ENCODE measurements around the gene CCL19.
"Not testable (repeated sequence)": the region's sequence is repeated elsewhere in the genome, so short reads cannot be mapped to it uniquely, and the experiment has no call there.

Gene CCL19

GRCh38 chr9:34690983-34691935 is at the start of gene CCL19:
CCL19 (minus strand) TSS chr9:34691276; CDS start chr9:34691139, 137 bp downstream.
- DNase-seq (ENCODE audit: low read depth in 4 of 4, low spot score in 1 of 4) = no peak

GRCh38 chr9:34740176-34740575 is 49.1 kb upstream of the CCL19 start:
- not testable (repeated sequence) for DNase-seq (ENCODE audit: low read depth in 4 of 4, low spot score in 1 of 4)

DNA sequence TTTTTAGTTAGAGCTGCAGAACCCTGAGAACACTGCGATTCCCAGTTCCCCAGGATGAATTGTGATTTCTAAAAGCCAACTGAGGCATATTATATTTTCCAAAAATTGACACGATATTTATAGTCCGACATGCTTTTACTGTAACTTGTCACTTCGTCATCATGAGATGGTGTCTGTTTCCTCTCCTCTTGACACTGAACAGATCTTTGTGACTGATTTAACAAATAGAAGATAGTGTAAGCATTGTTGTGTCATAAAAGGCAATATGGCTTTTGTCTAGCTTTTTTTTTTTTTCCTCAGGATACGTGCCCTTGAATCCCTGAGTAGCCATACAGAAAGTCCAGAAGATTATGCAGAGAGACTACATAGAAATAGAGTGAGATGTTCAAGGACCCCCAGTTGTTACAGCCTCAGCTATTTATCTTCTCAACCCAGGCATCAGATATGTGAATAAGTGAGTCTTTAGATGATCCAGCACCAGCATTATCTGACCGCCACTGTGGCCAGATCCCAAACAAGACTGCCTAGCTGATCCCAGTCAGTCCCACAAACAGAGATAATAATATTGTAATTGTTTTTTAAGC is 46.7 kb upstream of the CCL19 start:
- DNase-seq (ENCODE audit: low read depth in 4 of 4, low spot score in 1 of 4) = no peak

DNA sequence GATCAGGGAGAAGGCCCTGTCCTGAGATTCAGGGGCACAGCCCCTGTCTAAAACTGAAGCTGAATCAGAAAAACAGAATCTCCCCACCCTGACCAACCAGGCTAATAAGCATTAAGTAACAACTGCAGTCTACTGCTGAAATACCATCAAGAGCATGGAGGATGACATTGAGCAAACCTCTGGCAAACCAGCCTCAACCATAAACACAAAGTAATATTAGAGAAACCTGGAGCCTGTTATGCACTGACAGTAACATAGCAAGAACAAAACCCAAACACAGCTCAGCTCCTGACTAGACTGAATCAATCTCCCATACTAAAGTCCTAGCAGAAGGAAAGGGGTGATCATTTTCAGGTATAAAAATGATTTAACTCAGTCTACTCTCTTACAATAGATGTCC is 43.6 kb upstream of the CCL19 start:
- no peak for DNase-seq (ENCODE audit: low read depth in 4 of 4, low spot score in 1 of 4)

DNA sequence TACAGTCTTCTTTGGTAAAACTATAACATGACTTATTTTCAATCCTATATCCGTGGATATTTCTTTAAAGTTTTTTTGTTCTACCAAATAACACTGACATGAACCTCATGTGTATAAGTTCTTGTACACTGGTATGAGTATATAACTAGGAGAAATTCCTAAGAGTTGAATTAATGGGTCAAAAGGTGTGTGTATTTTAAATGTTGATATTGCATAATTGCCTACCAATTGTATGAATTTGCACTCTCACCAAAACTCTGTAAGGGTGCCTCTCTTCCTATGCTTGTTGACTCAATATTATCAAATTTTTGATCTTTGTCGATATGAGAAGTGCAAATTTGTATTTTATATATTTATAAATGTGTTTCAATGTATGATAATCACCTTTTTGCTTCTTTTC is 41.8 kb upstream of the CCL19 start:
- DNase-seq (ENCODE audit: low read depth in 4 of 4, low spot score in 1 of 4) = no peak

DNA sequence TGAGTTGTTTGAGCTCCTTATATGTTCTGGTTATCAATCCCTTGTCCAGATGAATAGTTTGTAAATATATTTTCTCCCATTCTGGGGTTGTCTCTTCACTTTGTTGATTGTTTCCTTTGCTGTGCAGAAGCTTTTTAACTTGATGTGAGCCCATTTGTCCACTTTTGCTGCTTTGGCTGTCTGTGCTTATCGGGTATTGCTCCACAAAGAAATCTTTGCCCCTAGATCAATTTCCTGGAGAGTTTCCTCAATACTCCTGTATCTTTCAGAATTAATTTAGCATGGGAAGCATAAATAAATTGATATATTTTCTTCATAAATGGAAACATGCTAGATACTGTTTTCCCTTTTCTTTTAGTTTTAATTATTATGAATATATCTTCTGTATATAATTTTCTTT is 41.4 kb upstream of the CCL19 start:
- no peak for DNase-seq (ENCODE audit: low read depth in 4 of 4, low spot score in 1 of 4)

DNA sequence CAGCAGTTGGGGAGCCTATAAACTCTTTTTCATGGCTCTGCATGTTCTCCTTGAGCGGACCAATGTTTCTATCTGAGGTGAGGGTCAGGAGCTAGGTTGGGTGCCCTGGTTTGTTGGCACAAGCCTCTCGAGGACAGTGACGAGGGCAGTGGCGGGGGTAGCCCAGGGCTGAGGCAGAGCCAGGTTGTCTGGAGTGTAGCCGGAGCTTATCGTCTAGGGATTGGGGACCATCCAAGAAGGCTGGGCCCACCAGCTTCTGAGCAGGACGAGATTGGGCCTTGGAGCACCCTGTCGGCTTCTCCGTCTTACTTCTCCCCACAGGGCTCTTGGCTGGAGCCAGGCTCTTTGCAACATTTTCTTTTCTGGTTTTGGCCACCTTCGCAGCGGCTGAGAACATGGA is 32.1 kb upstream of the CCL19 start:
- no peak for DNase-seq (ENCODE audit: low read depth in 4 of 4, low spot score in 1 of 4)

GRCh38 chr9:34719769-34720025 is 28.6 kb upstream of the CCL19 start:
- not testable (repeated sequence) for DNase-seq (ENCODE audit: low read depth in 4 of 4, low spot score in 1 of 4)

DNA sequence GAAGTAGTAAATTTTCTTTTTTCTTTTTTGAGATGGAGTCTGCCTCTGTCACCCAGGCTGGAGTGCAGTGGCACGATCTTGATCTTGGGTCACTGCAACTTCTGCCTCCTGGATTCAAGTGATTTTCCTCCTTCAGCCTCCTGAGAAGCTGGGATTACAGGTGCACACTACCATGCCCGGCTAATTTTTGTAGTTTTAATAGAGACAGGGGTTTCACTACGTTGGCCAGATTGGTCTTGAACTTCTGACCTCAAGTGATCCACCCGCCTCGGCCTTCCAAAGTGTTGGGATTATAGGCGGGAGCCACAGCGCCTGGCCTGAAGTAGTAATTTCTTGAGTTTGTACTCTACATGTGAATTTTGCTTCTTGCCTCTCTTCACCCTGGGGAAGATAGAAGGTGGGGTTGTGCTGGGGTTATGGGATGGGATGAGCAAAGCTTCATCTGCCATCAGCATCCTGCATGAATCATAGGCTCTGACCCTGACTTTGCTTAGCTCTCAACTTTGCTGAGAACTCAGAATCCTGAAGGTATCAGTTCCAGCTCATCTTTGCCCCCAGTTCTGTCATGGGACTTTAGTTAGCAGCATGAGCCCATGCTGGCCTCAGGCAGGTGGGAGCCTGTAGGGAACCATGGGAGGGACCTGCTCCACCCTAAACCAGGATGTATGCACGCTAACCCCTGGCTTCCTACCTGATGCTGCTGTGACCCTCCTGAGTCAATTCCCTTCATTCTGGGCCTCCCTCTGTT is 28.1 kb upstream of the CCL19 start:
- no peak for DNase-seq (ENCODE audit: low read depth in 4 of 4, low spot score in 1 of 4)

- no peak for DNase-seq (ENCODE audit: low read depth in 4 of 4, low spot score in 1 of 4)
Observed at GRCh38 chr9:34717996-34718614, 27.0 kb upstream of the CCL19 start.

GRCh38 chr9:34716711-34717110 is 25.6 kb upstream of the CCL19 start:
- no peak for DNase-seq (ENCODE audit: low read depth in 4 of 4, low spot score in 1 of 4)

DNA sequence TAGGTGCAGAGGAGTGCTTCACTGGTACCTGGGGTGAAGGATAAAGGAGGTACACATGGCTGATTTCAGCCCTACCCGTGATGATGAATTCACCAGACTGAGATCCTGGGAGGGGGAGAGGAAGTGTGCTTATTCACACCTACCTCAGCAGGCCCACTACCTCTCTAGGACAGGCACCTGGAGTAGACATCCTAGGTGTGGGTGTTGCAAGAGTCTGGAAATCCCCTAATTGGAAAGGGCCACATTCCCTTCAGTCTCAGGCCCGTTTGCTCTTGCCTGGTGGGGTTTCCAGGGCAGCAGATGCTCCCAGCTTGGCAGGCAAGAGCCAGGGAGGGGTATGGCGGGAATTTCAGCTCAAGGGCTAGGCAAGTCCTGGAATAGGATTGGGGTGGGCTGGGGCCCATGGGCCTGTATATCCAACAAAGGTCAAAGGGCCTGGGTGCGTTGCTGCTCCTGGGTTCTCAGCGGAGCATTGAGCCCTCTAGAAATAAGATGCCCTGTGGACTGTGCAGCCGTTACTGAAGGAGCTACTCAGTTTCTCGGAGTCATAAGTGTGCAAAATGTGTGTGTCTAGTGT is 24.7 kb upstream of the CCL19 start:
- no peak for DNase-seq (ENCODE audit: low read depth in 4 of 4, low spot score in 1 of 4)

GRCh38 chr9:34714007-34714406 is 22.9 kb upstream of the CCL19 start:
- DNase-seq (ENCODE audit: low read depth in 4 of 4, low spot score in 1 of 4) = no peak

- no peak for DNase-seq (ENCODE audit: low read depth in 4 of 4, low spot score in 1 of 4)
Observed at GRCh38 chr9:34712140-34712539, 21.1 kb upstream of the CCL19 start.

DNA sequence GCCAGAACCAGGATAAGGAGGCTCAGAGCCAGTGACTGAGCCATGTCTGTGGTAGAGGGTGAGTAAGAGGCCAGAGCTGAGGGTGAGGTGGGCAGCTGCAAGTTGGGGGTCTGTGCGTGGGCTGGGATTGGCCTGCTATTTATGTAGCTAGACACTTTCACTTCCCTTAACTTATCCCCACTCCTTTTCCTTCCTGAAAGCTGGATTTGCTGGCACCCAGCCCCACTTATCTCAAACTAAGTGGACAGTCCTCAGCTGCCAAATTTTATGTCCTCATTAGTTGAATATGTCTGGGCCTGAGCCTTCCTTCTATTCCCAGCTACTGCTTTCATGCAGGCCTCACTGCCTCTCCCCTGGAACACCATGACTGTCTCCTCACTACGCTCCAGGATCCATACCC is 18.9 kb upstream of the CCL19 start, which contains the start of gene CCL21:
TSS of gene CCL21 (minus strand) at position 114 of the 400 bp plus-strand sequence. CDS start at position 44, 70 bp downstream.
- DNase-seq (ENCODE audit: low read depth in 4 of 4, low spot score in 1 of 4) = no peak

GRCh38 chr9:34709196-34709978 is 18.3 kb upstream of the CCL19 start:
- DNase-seq (ENCODE audit: low read depth in 4 of 4, low spot score in 1 of 4) = no peak

DNA sequence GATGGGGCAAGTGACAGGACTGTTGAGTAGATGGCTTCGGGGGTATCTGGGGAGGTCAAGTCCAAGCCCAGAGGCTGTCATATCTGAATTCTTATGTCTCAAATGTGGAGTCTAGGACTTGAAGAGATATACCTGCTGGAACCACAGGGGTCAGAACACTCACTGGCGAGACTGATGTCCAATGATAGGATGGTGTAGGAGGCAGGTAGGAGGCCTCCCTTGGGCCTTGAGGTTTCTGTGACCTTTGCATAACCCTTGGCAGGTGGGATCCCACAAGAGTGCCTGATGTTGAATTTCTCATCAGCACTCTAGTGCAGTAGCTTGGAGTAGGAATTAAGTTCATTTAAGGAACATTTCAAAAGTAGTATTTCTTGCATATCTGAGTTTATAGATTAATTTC is 16.1 kb upstream of the CCL19 start:
- no peak for DNase-seq (ENCODE audit: low read depth in 4 of 4, low spot score in 1 of 4)

- peak; percentile 53 to 79 (median 74) for DNase-seq (ENCODE audit: low read depth in 4 of 4, low spot score in 1 of 4)
Observed at GRCh38 chr9:34701769-34702736, 11.0 kb upstream of the CCL19 start.
